DOHH2 (cell line): ENCODE results near the gene MACC1.
A peak's percentile ranks its signal among the peaks of the same experiment; 100 is the strongest.

Experiments used
- H3F3A ChIP-seq: fragments of 200-600 bp; sonication (generic), shearing (Covaris generic); 2 replicates; pipeline ENCODE4 v1.6.0; 2016; ENCODE audit warnings: antibody characterized with exemption, mild to moderate bottlenecking; ENCODE audit not compliant: control insufficient read depth, insufficient read depth
- H3K27ac ChIP-seq: fragments of 200-600 bp; sonication (generic); 2 replicates; pipeline ENCODE4 v1.5.1; 2014; ENCODE audit warnings: low read depth, mild to moderate bottlenecking, low read length, moderate library complexity
- H3K27me3 ChIP-seq: fragments of 200-600 bp; sonication (generic); 2 replicates; pipeline ENCODE4 v1.6.1; 2014; ENCODE audit warnings: mild to moderate bottlenecking, low read length, mixed read lengths; ENCODE audit not compliant: control insufficient read depth
- H3K36me3 ChIP-seq: fragments of 200-600 bp; sonication (generic); 2 replicates; pipeline ENCODE4 v1.6.1; 2014; ENCODE audit warnings: mild to moderate bottlenecking, low read length, moderate library complexity, mixed read lengths; ENCODE audit not compliant: control insufficient read depth
- H3K4me1 ChIP-seq: fragments of 200-600 bp; sonication (generic); 2 replicates; pipeline ENCODE4 v1.6.1; 2014; ENCODE audit warnings: mild to moderate bottlenecking, low read length, mixed read lengths; ENCODE audit not compliant: control insufficient read depth
- H3K4me2 ChIP-seq: fragments of 200-600 bp; sonication (generic); 2 replicates; pipeline ENCODE4 v1.6.0; 2014; ENCODE audit warnings: mild to moderate bottlenecking, low read length, moderate library complexity
- H3K4me3 ChIP-seq: fragments of 200-600 bp; sonication (generic); 2 replicates; pipeline ENCODE4 v1.5.1; 2014; ENCODE audit warnings: mild to moderate bottlenecking, low read length, mixed read lengths
- H3K79me2 ChIP-seq: fragments of 200-600 bp; sonication (generic); 2 replicates; pipeline ENCODE4 v1.6.1; 2014; ENCODE audit warnings: mild to moderate bottlenecking, low read length, mixed read lengths; ENCODE audit not compliant: control insufficient read depth
- H3K9me2 ChIP-seq: fragments of 200-600 bp; sonication (generic); replicated peaks from 2 replicates; pipeline ENCODE4 v1.6.1; 2014; ENCODE audit warnings: mild to moderate bottlenecking, low read length, mixed read lengths; ENCODE audit not compliant: control insufficient read depth
- H3K9me3 ChIP-seq: fragments of 200-600 bp; sonication (generic); 2 replicates; pipeline ENCODE4 v1.6.1; 2014; ENCODE audit warnings: antibody characterized with exemption, low read length, mixed read lengths; ENCODE audit not compliant: control insufficient read depth, insufficient read depth
- H4K20me1 ChIP-seq: fragments of 200-600 bp; sonication (generic); 2 replicates; pipeline ENCODE4 v1.6.0; 2014; ENCODE audit warnings: low read depth, mild to moderate bottlenecking, antibody characterized with exemption, low read length, moderate library complexity; ENCODE audit not compliant: control insufficient read depth, insufficient read depth
- EZH2phosphoT487 ChIP-seq: fragments of 200-600 bp; sonication (generic); IDR thresholded peaks from 2 replicates; pipeline ENCODE4 v1.6.1; 2017; ENCODE audit warnings: borderline replicate concordance, mild to moderate bottlenecking, antibody characterized with exemption, low read length, moderate library complexity, mixed read lengths
- TF ChIP-seq, protein P1 (sequence below): fragments of 200-600 bp; sonication (generic); IDR thresholded peaks from one replicate; pipeline ENCODE4 v1.5.1; 2014; ENCODE audit warnings: antibody characterized with exemption, mild to moderate bottlenecking, low read depth, low read length; ENCODE audit not compliant: poor library complexity, severe bottlenecking

Gene MACC1, protein sequence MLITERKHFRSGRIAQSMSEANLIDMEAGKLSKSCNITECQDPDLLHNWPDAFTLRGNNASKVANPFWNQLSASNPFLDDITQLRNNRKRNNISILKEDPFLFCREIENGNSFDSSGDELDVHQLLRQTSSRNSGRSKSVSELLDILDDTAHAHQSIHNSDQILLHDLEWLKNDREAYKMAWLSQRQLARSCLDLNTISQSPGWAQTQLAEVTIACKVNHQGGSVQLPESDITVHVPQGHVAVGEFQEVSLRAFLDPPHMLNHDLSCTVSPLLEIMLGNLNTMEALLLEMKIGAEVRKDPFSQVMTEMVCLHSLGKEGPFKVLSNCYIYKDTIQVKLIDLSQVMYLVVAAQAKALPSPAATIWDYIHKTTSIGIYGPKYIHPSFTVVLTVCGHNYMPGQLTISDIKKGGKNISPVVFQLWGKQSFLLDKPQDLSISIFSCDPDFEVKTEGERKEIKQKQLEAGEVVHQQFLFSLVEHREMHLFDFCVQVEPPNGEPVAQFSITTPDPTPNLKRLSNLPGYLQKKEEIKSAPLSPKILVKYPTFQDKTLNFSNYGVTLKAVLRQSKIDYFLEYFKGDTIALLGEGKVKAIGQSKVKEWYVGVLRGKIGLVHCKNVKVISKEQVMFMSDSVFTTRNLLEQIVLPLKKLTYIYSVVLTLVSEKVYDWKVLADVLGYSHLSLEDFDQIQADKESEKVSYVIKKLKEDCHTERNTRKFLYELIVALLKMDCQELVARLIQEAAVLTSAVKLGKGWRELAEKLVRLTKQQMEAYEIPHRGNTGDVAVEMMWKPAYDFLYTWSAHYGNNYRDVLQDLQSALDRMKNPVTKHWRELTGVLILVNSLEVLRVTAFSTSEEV

DNA sequence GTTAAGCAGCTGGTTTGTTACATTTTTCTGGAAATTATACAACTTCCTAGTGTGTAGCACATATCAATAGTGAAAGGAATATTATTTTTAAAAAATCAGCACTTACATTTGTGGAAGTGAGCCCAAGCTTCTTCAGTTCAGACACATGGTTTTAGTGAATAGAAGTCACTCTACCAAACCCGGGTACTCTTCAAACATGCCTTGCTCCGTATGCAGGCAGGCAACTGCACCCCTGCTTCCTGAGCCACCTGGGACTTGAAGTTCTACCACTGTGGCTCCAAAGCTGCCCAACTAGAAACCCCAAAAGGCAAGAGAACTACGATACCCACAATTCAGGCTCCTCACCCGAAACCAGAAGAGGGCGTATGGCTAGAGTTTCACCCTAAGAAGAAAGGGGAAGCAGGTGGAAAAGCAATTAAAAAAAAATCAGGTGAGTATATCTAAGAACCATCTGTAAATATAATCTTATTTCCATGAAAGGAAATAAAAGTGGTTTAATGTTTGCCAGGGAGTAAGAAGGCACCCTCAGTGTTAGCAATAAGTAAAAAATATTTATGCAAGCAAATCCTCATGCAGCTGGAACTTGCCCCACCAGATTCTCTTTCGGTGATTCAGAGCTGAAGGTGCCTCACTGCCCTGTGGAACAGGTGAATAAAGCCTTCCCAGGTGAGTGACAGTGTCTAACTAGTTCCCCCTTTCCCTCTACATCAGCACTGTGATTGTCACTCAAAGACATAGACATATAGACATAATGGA is at the start of gene MACC1:
Gene MACC1 (minus strand): TSS at position 192 of the 756 bp plus-strand sequence. CDS start 55,522 bp downstream, outside the sequence.
- H3K27ac ChIP-seq, result peak within 1 kb of the TSS; percentile 95
- H3F3A ChIP-seq, result peaks cover 34% of the 10 kb centered on the region

DNA sequence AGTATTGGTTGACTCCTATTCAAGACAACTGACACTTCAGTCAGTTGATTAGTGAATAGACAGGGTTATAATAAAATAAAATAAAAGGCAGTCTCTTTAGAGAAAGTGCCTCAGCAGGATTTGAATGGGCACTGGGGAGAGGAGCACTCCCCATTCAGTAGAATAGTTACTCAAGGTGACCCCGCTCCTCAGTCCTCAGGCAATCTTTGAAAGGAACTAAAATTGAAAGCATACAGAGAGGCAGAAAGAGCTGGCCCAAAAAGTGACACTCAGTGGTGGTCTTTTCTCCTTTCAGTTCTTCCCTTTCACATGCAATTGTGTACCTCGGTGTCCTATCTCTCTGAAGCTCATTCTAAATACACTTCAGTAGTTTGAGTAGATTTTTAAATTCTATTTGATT is 47.4 kb upstream of the MACC1 start:
- H3K36me3 ChIP-seq, result no peaks in the 10 kb centered on the region
- no peaks in the 10 kb centered on the region for H4K20me1 ChIP-seq
- no peaks in the 10 kb centered on the region for H3F3A ChIP-seq
- TF ChIP-seq, protein P1, sequence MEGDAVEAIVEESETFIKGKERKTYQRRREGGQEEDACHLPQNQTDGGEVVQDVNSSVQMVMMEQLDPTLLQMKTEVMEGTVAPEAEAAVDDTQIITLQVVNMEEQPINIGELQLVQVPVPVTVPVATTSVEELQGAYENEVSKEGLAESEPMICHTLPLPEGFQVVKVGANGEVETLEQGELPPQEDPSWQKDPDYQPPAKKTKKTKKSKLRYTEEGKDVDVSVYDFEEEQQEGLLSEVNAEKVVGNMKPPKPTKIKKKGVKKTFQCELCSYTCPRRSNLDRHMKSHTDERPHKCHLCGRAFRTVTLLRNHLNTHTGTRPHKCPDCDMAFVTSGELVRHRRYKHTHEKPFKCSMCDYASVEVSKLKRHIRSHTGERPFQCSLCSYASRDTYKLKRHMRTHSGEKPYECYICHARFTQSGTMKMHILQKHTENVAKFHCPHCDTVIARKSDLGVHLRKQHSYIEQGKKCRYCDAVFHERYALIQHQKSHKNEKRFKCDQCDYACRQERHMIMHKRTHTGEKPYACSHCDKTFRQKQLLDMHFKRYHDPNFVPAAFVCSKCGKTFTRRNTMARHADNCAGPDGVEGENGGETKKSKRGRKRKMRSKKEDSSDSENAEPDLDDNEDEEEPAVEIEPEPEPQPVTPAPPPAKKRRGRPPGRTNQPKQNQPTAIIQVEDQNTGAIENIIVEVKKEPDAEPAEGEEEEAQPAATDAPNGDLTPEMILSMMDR, result no peak
- TF ChIP-seq EZH2phosphoT487, result no peak
- H3K79me2 ChIP-seq, result no peaks in the 10 kb centered on the region
- H3K4me3 ChIP-seq, result no peak overlapping the region
- peaks cover 3% of the 10 kb centered on the region; the same call in 1 of the 2 replicates for H3K4me1 ChIP-seq
- H3K27ac ChIP-seq, result no peak overlapping the region
- H3K27me3 ChIP-seq, result no peaks in the 10 kb centered on the region
- no peak overlapping the region for H3K4me2 ChIP-seq
- H3K9me2 ChIP-seq, result no peaks in the 10 kb centered on the region; the same call in 1 of the 2 replicates
- no peaks in the 10 kb centered on the region for H3K9me3 ChIP-seq

More for the DNA sequence above, at the start of gene MACC1:
- peaks cover 65% of the 10 kb centered on the region for H3K4me1 ChIP-seq
- H3K4me2 ChIP-seq, result peak within 1 kb of the TSS; percentile 92
- no peaks in the 10 kb centered on the region for H4K20me1 ChIP-seq
- H3K27me3 ChIP-seq, result no peaks in the 10 kb centered on the region
- H3K36me3 ChIP-seq, result peaks cover 10% of the 10 kb centered on the region
- peaks cover 40% of the 10 kb centered on the region for H3K79me2 ChIP-seq
- H3K9me2 ChIP-seq, result no peaks in the 10 kb centered on the region
- H3K4me3 ChIP-seq, result peak within 1 kb of the TSS; percentile 76
- H3K9me3 ChIP-seq, result peaks cover 5% of the 10 kb centered on the region; the same call in 1 of the 2 replicates
- TF ChIP-seq, protein P1, result peak; percentile 93
- no peak for TF ChIP-seq EZH2phosphoT487

DNA sequence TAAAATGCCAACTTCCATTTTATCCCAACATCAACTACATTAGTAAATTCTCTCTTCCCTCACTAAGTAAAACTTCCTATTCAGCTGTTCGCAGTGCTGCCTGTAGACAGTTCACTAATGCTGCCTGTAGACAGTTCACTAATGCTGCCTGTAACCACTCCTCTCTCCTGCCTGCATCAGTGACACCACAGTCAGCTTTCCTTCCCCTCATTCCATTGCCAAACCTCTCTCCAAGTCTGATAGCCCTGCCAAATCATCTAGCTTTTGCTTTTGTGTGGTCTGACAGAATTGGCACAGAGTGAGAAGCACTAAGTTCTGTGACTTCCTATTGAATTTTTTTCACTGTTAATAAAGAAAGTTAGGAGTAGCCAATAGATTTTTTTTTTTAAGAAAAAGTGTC is 43.0 kb upstream of the MACC1 start:
- Histone ChIP-seq H3K36me3 (no peaks in the 10 kb centered on the region), H3K79me2 (no peaks in the 10 kb centered on the region), H3K4me2 (no peak overlapping the region), H3K4me3 (no peak overlapping the region), H3K9me2 (no peaks in the 10 kb centered on the region), H3F3A (no peaks in the 10 kb centered on the region), H3K27me3 (no peaks in the 10 kb centered on the region), H3K27ac (no peak overlapping the region), H3K9me3 (no peaks in the 10 kb centered on the region), H4K20me1 (no peaks in the 10 kb centered on the region), H3K4me1 (no peaks in the 10 kb centered on the region)
- TF ChIP-seq, protein P1, result no peak
- no peak for TF ChIP-seq EZH2phosphoT487
